Kidney (tissue), 14 donors: ENCODE results near the gene CEMIP2. TPM values are rescaled to one million over a fixed set of nuclear protein-coding genes. Genes with fewer than 3 reads are reported as not detected.

Experiments used
- DNase-seq, 5 donors: peaks; one replicate each; pipeline ENCODE4 v3.0.0-alpha.2; 2013 to 2020
- FAIRE-seq: peaks from 2 replicates; lab custom pipeline; 2012; peaks lifted over from hg19 to GRCh38; lab: Jason Lieb, UNC
- H3K27ac ChIP-seq, 2 donors: one replicate each; pipeline ENCODE4 v1.7.0; 2013; ENCODE audit warnings: low read depth in 2 of 2, low read length in 2 of 2, inconsistent platforms in 1 of 2
- H3K27me3 ChIP-seq: one replicate; pipeline ENCODE4 v1.7.1; 2013; ENCODE audit warnings: low read length, inconsistent platforms; ENCODE audit not compliant: control insufficient read depth, insufficient read depth
- H3K36me3 ChIP-seq, 3 donors: one replicate each; pipeline versions ENCODE4 v1.7.0 to v1.7.1; 2013; ENCODE audit warnings: low read length in 3 of 3, control low read depth in 1 of 3, inconsistent platforms in 1 of 3; ENCODE audit not compliant: insufficient read depth in 3 of 3, control insufficient read depth in 2 of 3
- H3K4me1 ChIP-seq, 3 donors: one replicate each; pipeline versions ENCODE4 v1.7.0 to v1.7.1; 2013; ENCODE audit warnings: low read length in 3 of 3, inconsistent platforms in 1 of 3, low read depth in 1 of 3; ENCODE audit not compliant: control insufficient read depth in 2 of 3, insufficient read depth in 2 of 3
- H3K4me3 ChIP-seq, 3 donors: one replicate each; pipeline versions ENCODE4 v1.7.0 to v1.8.1; 2013; ENCODE audit warnings: low read length in 3 of 3, control low read depth in 1 of 3, inconsistent platforms in 1 of 3
- H3K9ac ChIP-seq, 3 donors: one replicate each; pipeline versions ENCODE4 v1.7.0 to v1.7.1; 2013; ENCODE audit warnings: low read length in 3 of 3, control low read depth in 1 of 3, inconsistent platforms in 1 of 3
- H3K9me3 ChIP-seq, 3 donors: one replicate each; pipeline versions ENCODE4 v1.7.0 to v1.7.1; 2013; ENCODE audit warnings: low read length in 3 of 3, control low read depth in 1 of 3, inconsistent platforms in 1 of 3; ENCODE audit not compliant: control insufficient read depth in 2 of 3, insufficient read depth in 1 of 3
- CTCF ChIP-seq: IDR thresholded peaks from 3 replicates; pipeline ENCODE4 v1.5.1; 2012; ENCODE audit warnings: mild to moderate bottlenecking, moderate library complexity, borderline replicate concordance; ENCODE audit not compliant: insufficient read depth; ENCODE audit errors: extremely low read depth
- intact Hi-C: fragments of 100-400 bp; cut with DNase I; formaldehyde crosslinking; loops from one replicate; pipeline ENCODE4 v1.11.1; 2022
- polyA plus RNA-seq: library from polyadenylated mRNA; stranded (reverse); fragments of 350-450 nt; fragmentation: Illumina TruSeq; extraction: RNeasy Lipid Tissue Mini Kit (QIAGEN cat#74804); gene quantifications from one replicate; pipeline ENCODE4 v1.2.3, GENCODE V29; 2014; ENCODE audit warnings: low read depth, low replicate concordance; ENCODE audit not compliant: insufficient read depth
- total RNA-seq: library from RNA; stranded (reverse); fragmentation: NEBNext Ultra II Directional; extraction: Animal tissue kit (Norgen Biotek cat#: 25700); gene quantifications from one replicate; pipeline ENCODE4 v1.2.1, GENCODE V29; 2021
- donor health status: control.
- donor health status: control.
- donor health status: control.
- donor health status: control.
- donor health status: control.
- donor health status: DM: yes; HTN: yes; CAD: no.
- donor health status: Normal renal cell carcinoma (clear cell type).

CEMIP2 gene
- total and polyA plus RNA-seq, 2 donors from 2014 or later: 13.9 to 70.7 TPM

GRCh38 chr9:71744754-71745521, 23.4 kb downstream of the CEMIP2 start:
- DNase-seq: no peak
- no peak for FAIRE-seq

GRCh38 chr9:71743882-71744281, 24.4 kb downstream of the CEMIP2 start:
- peaks cover 0 to 3% (median 0%) of the 10 kb centered on the region in 3 donors for H3K36me3 ChIP-seq
- H3K4me3 ChIP-seq: no peak overlapping the region
- no peak for FAIRE-seq
- DNase-seq: no peak
- H3K9me3 ChIP-seq: no peaks in the 10 kb centered on the region
- TF ChIP-seq CTCF: no peak
- H3K4me1 ChIP-seq: peaks cover 0 to 2% (median 0%) of the 10 kb centered on the region in 3 donors
- H3K9ac ChIP-seq: no peak overlapping the region
- no peak overlapping the region for H3K27ac ChIP-seq
- intact Hi-C loops: no loop called here
- no peaks in the 10 kb centered on the region for H3K27me3 ChIP-seq

More at GRCh38 chr9:71744754-71745521, 23.4 kb downstream of the CEMIP2 start:
- H3K27ac ChIP-seq: peak overlapping the region in 1 of 2 donors; percentile 25
- TF ChIP-seq CTCF: no peak
- no peaks in the 10 kb centered on the region for H3K9me3 ChIP-seq
- no peak overlapping the region for H3K9ac ChIP-seq
- H3K27me3 ChIP-seq: no peaks in the 10 kb centered on the region
- H3K36me3 ChIP-seq: peaks cover 0 to 3% (median 0%) of the 10 kb centered on the region in 3 donors
- H3K4me3 ChIP-seq: no peak overlapping the region
- intact Hi-C loops: no loop called here
- peaks cover 0 to 2% (median 0%) of the 10 kb centered on the region in 3 donors for H3K4me1 ChIP-seq

- H3K27ac ChIP-seq: no peak overlapping the region
- H3K9me3 ChIP-seq: no peaks in the 10 kb centered on the region
- no peak overlapping the region for H3K9ac ChIP-seq
- TF ChIP-seq CTCF: no peak
- FAIRE-seq: no peak
- intact Hi-C loops: no loop called here
- DNase-seq: peak in 1 of 5 donors; percentile 29
- H3K4me3 ChIP-seq: no peak overlapping the region
- H3K36me3 ChIP-seq: peaks cover 0 to 3% (median 0%) of the 10 kb centered on the region in 3 donors
- H3K4me1 ChIP-seq: peaks cover 0 to 2% (median 0%) of the 10 kb centered on the region in 3 donors
- no peaks in the 10 kb centered on the region for H3K27me3 ChIP-seq
These were observed 25.1 kb downstream of the CEMIP2 start for GRCh38 chr9:71743217-71743705.
